ENCODE results near the gene CLN5. TPM values are rescaled to one million over a fixed set of nuclear protein-coding genes. Genes with fewer than 3 reads are reported as not detected.

The CLN5 gene
- total and polyA plus RNA-seq, 2 experiments from 2014 or later, result 35.9 to 36.4 TPM

DNA sequence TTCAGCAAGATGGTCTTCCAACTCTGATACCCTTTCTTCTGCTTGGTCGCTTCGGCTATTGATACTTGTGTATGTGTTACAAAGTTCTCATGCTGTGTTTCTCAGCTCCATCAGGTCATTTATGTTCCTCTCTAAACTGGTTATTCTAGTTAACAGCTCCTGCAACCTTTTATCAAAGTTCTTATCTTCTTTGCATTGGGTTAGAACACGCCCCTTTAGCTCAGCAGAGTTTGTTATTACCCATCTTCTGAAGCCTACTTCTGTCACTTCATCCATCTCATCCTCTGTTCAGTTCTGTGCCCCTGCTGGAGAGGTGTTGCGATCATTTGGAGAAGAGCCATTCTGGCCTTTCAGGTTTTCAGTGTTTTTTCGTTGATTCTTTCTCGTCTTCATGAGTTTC lies 24.9 kb upstream of the CLN5 start:
- TF ChIP-seq EZH2 (IDR thresholded peaks at IDR 0.05; ENCODE audit: insufficient read depth, poor library complexity, severe bottlenecking), result no peak
- no peak for TF ChIP-seq EZH2phosphoT487 (IDR thresholded peaks at IDR 0.05; ENCODE audit: insufficient read depth, low read depth)
- 92 to 93% methylated on average over 6 of the region's 6 CpGs for WGBS, 2 experiments (ENCODE audit: low coverage in 1 of 2, low lambda C conversion rate in 2 of 2, missing lambda C conversion rate in 2 of 2)

DNA sequence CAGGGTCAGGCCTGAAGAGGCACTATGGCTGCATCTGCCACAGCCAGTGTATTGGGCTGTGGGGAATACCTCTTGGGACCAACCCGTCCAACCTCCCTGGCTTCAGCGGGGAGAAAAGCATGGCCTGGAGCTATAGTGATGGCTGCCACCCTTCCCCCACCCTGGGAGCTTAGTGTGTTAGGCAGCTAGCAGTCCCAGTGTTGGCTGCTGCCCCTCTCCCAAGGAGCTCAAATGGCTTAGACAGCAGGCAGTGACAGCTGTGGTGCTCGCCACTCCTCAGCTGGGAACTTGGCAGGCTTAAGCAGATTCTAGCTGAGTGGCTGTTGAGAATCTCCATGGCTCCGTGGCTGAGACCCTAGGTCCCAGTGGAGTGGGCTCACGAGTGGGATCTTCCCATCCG lies 23.8 kb upstream of the CLN5 start:
- H3K4me2 ChIP-seq (ENCODE audit: unreplicated experiment), result no peak overlapping the region
- no peaks in the 10 kb centered on the region for H4K20me1 ChIP-seq (ENCODE audit: insufficient read depth)
- peaks cover 11% of the 10 kb centered on the region for H3K4me1 ChIP-seq (ENCODE audit: insufficient read depth)
- no peak overlapping the region for H3K4me3 ChIP-seq
- H3K36me3 ChIP-seq (ENCODE audit: low read depth), result no peaks in the 10 kb centered on the region
- H3K27ac ChIP-seq, result no peak overlapping the region
- no peak overlapping the region for H3K9ac ChIP-seq
- no peaks in the 10 kb centered on the region for H3K79me2 ChIP-seq (ENCODE audit: insufficient read depth)
- no peak overlapping the region for H2AFZ ChIP-seq
- no peaks in the 10 kb centered on the region for H3K9me2 ChIP-seq (ENCODE audit: insufficient read depth)
- peaks cover 11% of the 10 kb centered on the region; the same call in 1 of the 2 replicates for H3F3A ChIP-seq (ENCODE audit: insufficient read depth)
- DNase-seq, result no peak
- TF ChIP-seq EZH2 (IDR thresholded peaks at IDR 0.05; ENCODE audit: insufficient read depth, poor library complexity, severe bottlenecking), result no peak
- TF ChIP-seq EZH2phosphoT487 (IDR thresholded peaks at IDR 0.05; ENCODE audit: insufficient read depth, low read depth), result no peak
- H3K27me3 ChIP-seq (replicated peaks; ENCODE audit: insufficient read depth), result no peaks in the 10 kb centered on the region
- no peaks in the 10 kb centered on the region for H3K9me3 ChIP-seq (ENCODE audit: low read depth)
- WGBS, 2 experiments (ENCODE audit: low coverage in 1 of 2, low lambda C conversion rate in 2 of 2, missing lambda C conversion rate in 2 of 2), result 60 to 73% methylated on average over 6 of the region's 6 CpGs
- in situ Hi-C loops (cut with MboI), result no loop called here

More for the DNA sequence above, 24.9 kb upstream of the CLN5 start:
- Histone ChIP-seq H3K4me2 (ENCODE audit: unreplicated experiment) (no peak overlapping the region), H3K27ac (no peak overlapping the region), H4K20me1 (ENCODE audit: insufficient read depth) (no peaks in the 10 kb centered on the region), H2AFZ (no peak overlapping the region), H3K9me2 (ENCODE audit: insufficient read depth) (no peaks in the 10 kb centered on the region), H3K27me3 (replicated peaks; ENCODE audit: insufficient read depth) (no peaks in the 10 kb centered on the region), H3K9me3 (ENCODE audit: low read depth) (no peaks in the 10 kb centered on the region), H3K79me2 (ENCODE audit: insufficient read depth) (no peaks in the 10 kb centered on the region), H3K9ac (no peak overlapping the region), H3K36me3 (ENCODE audit: low read depth) (no peaks in the 10 kb centered on the region), H3K4me1 (ENCODE audit: insufficient read depth) (peaks cover 11% of the 10 kb centered on the region), H3F3A (ENCODE audit: insufficient read depth) (peaks cover 11% of the 10 kb centered on the region; the same call in 1 of the 2 replicates), H3K4me3 (no peak overlapping the region)
- in situ Hi-C loops (cut with MboI), result no loop called here
- no peak for DNase-seq

DNA sequence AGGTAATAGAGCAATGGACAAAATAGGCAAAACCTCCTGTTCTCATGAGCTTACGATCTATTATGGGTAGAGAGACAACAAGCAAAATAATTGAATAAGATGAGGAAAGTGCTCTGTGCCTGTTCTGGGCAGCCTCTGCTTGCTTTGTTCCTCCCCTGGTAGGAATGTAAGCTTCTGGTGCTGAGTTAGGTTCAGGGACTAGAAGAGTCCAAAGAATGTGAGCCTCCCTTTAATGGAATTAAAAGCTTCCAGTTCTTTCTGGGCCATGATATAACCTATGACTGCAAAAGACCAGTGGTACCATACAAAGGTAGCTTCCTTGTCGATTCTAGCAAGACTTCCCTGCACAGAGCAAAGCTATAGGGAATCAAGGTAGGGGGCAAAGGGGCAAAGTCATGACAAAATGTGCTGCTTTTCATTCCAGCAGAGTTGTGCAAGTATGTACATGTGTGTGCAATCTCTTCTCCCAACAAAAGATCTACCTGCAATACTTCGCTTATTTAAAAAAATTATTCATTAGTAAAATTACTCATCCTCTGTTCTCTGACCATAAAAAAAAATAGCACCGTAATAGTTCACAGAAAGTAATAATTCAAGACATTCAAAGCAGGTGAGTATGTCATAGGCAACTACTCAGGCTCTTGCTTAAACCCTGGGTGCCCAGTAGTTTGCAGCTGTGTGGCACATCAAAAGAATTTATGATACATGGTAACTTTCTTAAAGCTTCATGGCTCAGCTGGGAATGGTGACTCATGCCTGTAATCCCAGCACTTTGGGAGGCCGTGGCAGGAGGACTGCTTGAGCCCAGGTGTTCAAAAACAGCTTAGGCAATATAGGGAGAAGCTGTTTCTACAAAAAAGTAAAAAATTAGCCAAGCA lies 22.2 kb upstream of the CLN5 start:
- WGBS, 2 experiments (ENCODE audit: low coverage in 1 of 2, low lambda C conversion rate in 2 of 2, missing lambda C conversion rate in 2 of 2), result 69 to 70% methylated on average over 5 of the region's 5 CpGs
- TF ChIP-seq EZH2 (IDR thresholded peaks at IDR 0.05; ENCODE audit: insufficient read depth, poor library complexity, severe bottlenecking) (no peak), EZH2phosphoT487 (IDR thresholded peaks at IDR 0.05; ENCODE audit: insufficient read depth, low read depth) (no peak)
- DNase-seq, result peak; percentile 14
- Histone ChIP-seq H3K9ac (no peak overlapping the region), H4K20me1 (ENCODE audit: insufficient read depth) (no peaks in the 10 kb centered on the region), H2AFZ (no peak overlapping the region), H3F3A (ENCODE audit: insufficient read depth) (peaks cover 11% of the 10 kb centered on the region; the same call in 1 of the 2 replicates), H3K9me2 (ENCODE audit: insufficient read depth) (no peaks in the 10 kb centered on the region), H3K4me1 (ENCODE audit: insufficient read depth) (peaks cover 11% of the 10 kb centered on the region), H3K4me2 (ENCODE audit: unreplicated experiment) (no peak overlapping the region), H3K9me3 (ENCODE audit: low read depth) (no peaks in the 10 kb centered on the region), H3K27ac (no peak overlapping the region), H3K79me2 (ENCODE audit: insufficient read depth) (no peaks in the 10 kb centered on the region), H3K27me3 (replicated peaks; ENCODE audit: insufficient read depth) (0 out of 2 replicates have a peak, but pooled peaks cover 3% of the 10 kb centered on the region), H3K36me3 (ENCODE audit: low read depth) (no peaks in the 10 kb centered on the region), H3K4me3 (no peak overlapping the region)
- in situ Hi-C loops (cut with MboI), result no loop called here

DNA sequence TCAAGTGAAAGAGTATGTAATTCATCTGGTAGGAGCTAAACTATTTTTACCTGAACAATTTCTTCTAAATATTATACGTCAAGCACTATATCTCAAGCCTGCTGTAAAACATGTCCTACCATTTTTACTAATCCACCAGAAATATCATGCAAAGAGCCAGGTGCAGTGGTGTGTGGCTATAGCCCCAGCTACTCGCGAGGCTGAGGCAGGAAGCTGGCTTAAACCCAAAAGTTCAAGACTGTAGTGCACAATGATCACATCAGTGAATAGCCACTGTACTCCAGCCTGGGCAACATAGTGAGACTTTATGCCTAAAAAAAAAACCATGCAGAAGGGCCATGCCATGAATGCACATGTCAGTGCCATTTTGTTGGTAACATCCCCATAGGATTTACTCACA lies 20.7 kb upstream of the CLN5 start:
- Histone ChIP-seq H3K36me3 (ENCODE audit: low read depth) (no peaks in the 10 kb centered on the region), H3K4me1 (ENCODE audit: insufficient read depth) (peaks cover 2% of the 10 kb centered on the region), H3K4me2 (ENCODE audit: unreplicated experiment) (no peak overlapping the region), H3K9me2 (ENCODE audit: insufficient read depth) (no peaks in the 10 kb centered on the region), H3K4me3 (no peak overlapping the region), H3K79me2 (ENCODE audit: insufficient read depth) (no peaks in the 10 kb centered on the region), H3K9ac (no peak overlapping the region), H2AFZ (no peak overlapping the region), H3F3A (ENCODE audit: insufficient read depth) (0 out of 2 replicates have a peak, but pooled peaks cover 2% of the 10 kb centered on the region), H3K27me3 (replicated peaks; ENCODE audit: insufficient read depth) (0 out of 2 replicates have a peak, but pooled peaks cover 3% of the 10 kb centered on the region), H4K20me1 (ENCODE audit: insufficient read depth) (no peaks in the 10 kb centered on the region), H3K9me3 (ENCODE audit: low read depth) (no peaks in the 10 kb centered on the region), H3K27ac (no peak overlapping the region)
- TF ChIP-seq EZH2phosphoT487 (IDR thresholded peaks at IDR 0.05; ENCODE audit: insufficient read depth, low read depth) (no peak), EZH2 (IDR thresholded peaks at IDR 0.05; ENCODE audit: insufficient read depth, poor library complexity, severe bottlenecking) (no peak)
- DNase-seq, result no peak
- in situ Hi-C loops (cut with MboI), result no loop called here
- 55 to 72% methylated on average over 3 of the region's 3 CpGs for WGBS, 2 experiments (ENCODE audit: low coverage in 1 of 2, low lambda C conversion rate in 2 of 2, missing lambda C conversion rate in 2 of 2)

Measured in GM23248 (cell line).